ENCODE measurements around the gene DYNLT3. TPM values are rescaled to one million over a fixed set of nuclear protein-coding genes. Genes with fewer than 3 reads are reported as not detected.

The DYNLT3 gene
- total RNA-seq, 2 experiments from 2014 or later: 47.9 to 48.3 TPM

GRCh38 chrX:37883196-37883595, 35.8 kb upstream of the DYNLT3 start:
- no peak overlapping the region for H3K27ac ChIP-seq (ENCODE audit: low read depth in 1 of 2, low read length in 2 of 2)
- Mint-ChIP-seq H3K4me3 (no peak overlapping the region), H3K36me3 (ENCODE audit: low read depth) (no peaks in the 10 kb centered on the region), H3K9me3 (no peaks in the 10 kb centered on the region), H3K27me3 (peaks cover 16% of the 10 kb centered on the region), H3K4me1 (ENCODE audit: low read depth) (no peaks in the 10 kb centered on the region), H3K27ac (no peak overlapping the region)
- no peak overlapping the region for H3K4me3 ChIP-seq (ENCODE audit: low read length)
- no peaks in the 10 kb centered on the region for H3K27me3 ChIP-seq (ENCODE audit: control insufficient read depth in 1 of 2, insufficient read depth in 2 of 2, low read length in 2 of 2)
- H3K9me3 ChIP-seq (ENCODE audit: control insufficient read depth in 1 of 2, insufficient read depth in 1 of 2, low read length in 2 of 2): no peaks in the 10 kb centered on the region
- intact Hi-C loops (cut with DNase I, micrococcal nuclease): no loop called here
- POLR2A ChIA-PET: no interaction called here
- no peak for ATAC-seq (ENCODE audit: poor library complexity)
- no peak for TF ChIP-seq CTCF (IDR thresholded peaks at IDR 0.05)
- no peaks in the 10 kb centered on the region for H3K4me1 ChIP-seq (ENCODE audit: insufficient read depth, low read length)
- H3K36me3 ChIP-seq (ENCODE audit: insufficient read depth, low read length): no peaks in the 10 kb centered on the region
- CTCF ChIA-PET: no interaction called here
- no peak for DNase-seq

GRCh38 chrX:37879692-37880091, 32.3 kb upstream of the DYNLT3 start:
- TF ChIP-seq CTCF (IDR thresholded peaks at IDR 0.05): no peak
- no peaks in the 10 kb centered on the region for H3K36me3 Mint-ChIP-seq (ENCODE audit: low read depth)
- ATAC-seq (ENCODE audit: poor library complexity) (no peak), DNase-seq (no peak)
- POLR2A ChIA-PET: no interaction called here
- CTCF ChIA-PET: no interaction called here
- Histone ChIP-seq H3K4me3 (ENCODE audit: low read length) (no peak overlapping the region), H3K36me3 (ENCODE audit: insufficient read depth, low read length) (no peaks in the 10 kb centered on the region), H3K9me3 (ENCODE audit: control insufficient read depth in 1 of 2, insufficient read depth in 1 of 2, low read length in 2 of 2) (no peaks in the 10 kb centered on the region), H3K27me3 (ENCODE audit: control insufficient read depth in 1 of 2, insufficient read depth in 2 of 2, low read length in 2 of 2) (no peaks in the 10 kb centered on the region), H3K27ac (ENCODE audit: low read depth in 1 of 2, low read length in 2 of 2) (no peak overlapping the region), H3K4me1 (ENCODE audit: insufficient read depth, low read length) (no peaks in the 10 kb centered on the region)
- peaks cover 20% of the 10 kb centered on the region for H3K27me3 Mint-ChIP-seq
- no peaks in the 10 kb centered on the region for H3K4me1 Mint-ChIP-seq (ENCODE audit: low read depth)
- H3K4me3 Mint-ChIP-seq: no peak overlapping the region
- intact Hi-C loops (cut with DNase I, micrococcal nuclease): no loop called here
- H3K27ac Mint-ChIP-seq: no peak overlapping the region
- no peaks in the 10 kb centered on the region for H3K9me3 Mint-ChIP-seq

GRCh38 chrX:37876716-37877115, 29.3 kb upstream of the DYNLT3 start:
- no peaks in the 10 kb centered on the region for H3K36me3 Mint-ChIP-seq (ENCODE audit: low read depth)
- TF ChIP-seq CTCF (IDR thresholded peaks at IDR 0.05): no peak
- no peak overlapping the region for H3K27ac Mint-ChIP-seq
- POLR2A ChIA-PET: no interaction called here
- peaks cover 12% of the 10 kb centered on the region for H3K27me3 Mint-ChIP-seq
- no peaks in the 10 kb centered on the region for H3K36me3 ChIP-seq (ENCODE audit: insufficient read depth, low read length)
- H3K9me3 Mint-ChIP-seq: no peaks in the 10 kb centered on the region
- no peak overlapping the region for H3K4me3 Mint-ChIP-seq
- no peaks in the 10 kb centered on the region for H3K27me3 ChIP-seq (ENCODE audit: control insufficient read depth in 1 of 2, insufficient read depth in 2 of 2, low read length in 2 of 2)
- intact Hi-C loops (cut with DNase I, micrococcal nuclease): no loop called here
- no peaks in the 10 kb centered on the region for H3K4me1 ChIP-seq (ENCODE audit: insufficient read depth, low read length)
- no peaks in the 10 kb centered on the region for H3K4me1 Mint-ChIP-seq (ENCODE audit: low read depth)
- no peak overlapping the region for H3K27ac ChIP-seq (ENCODE audit: low read depth in 1 of 2, low read length in 2 of 2)
- H3K9me3 ChIP-seq (ENCODE audit: control insufficient read depth in 1 of 2, insufficient read depth in 1 of 2, low read length in 2 of 2): no peaks in the 10 kb centered on the region
- ATAC-seq (ENCODE audit: poor library complexity): no peak
- no peak for DNase-seq
- CTCF ChIA-PET: no interaction called here
- no peak overlapping the region for H3K4me3 ChIP-seq (ENCODE audit: low read length)

All from CD4-positive, alpha-beta T cell (primary cell).